SW 1271 (cell line): Measurements from ENCODE around the gene ZNF462.

ENCODE experiments used
- DNase-seq, 2 experiments: peaks; one replicate each; lab custom pipeline; 2025; lab: John Stamatoyannopoulos, UW

The ZNF462 gene

DNA sequence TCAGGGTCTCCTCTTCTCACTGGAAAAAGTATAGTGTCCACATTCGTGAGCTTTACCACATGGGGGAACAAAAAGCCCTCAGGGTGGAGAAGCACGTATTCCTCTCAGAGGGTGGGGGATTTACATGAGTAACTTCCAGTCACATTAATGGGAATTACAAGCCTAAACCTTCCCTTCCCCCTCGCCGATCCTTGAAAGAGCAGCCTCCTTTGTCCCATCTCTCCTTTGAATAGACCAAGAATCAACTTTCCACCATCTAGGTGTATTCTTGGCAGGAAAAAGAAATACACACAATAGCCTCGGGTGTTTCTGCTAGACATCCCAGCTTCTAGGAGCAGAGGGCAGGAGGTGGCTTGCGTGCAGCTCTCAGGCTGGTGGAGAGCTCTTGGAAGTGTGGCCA, 144.4 kb downstream of the ZNF462 start:
- no peak for DNase-seq

DNA sequence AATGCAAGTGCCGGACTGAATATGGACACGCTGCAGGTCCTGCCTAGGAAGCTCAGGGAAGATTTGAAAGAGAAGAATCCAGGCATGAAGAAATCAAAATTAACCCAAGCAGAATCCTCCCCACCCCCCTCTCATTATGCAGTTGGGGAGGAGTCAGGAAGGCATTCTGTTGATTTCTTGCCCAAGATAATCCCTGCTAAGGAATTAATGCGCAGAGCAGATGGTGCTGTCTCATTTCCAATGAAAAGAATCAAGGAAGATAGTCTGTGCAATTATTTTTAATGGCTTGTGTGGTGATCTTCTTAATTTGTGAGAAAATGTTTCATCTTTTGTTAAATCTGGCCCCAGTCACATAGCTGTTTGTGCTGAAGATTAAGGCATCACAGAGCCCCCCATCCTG, 145.0 kb downstream of the ZNF462 start:
- no peak for DNase-seq

GRCh38 chr9:107008447-107008846, 145.5 kb downstream of the ZNF462 start:
- DNase-seq, result no peak

- no peak for DNase-seq
Measured at GRCh38 chr9:107016383-107016782, 153.4 kb downstream of the ZNF462 start.

GRCh38 chr9:107018861-107019545, 156.0 kb downstream of the ZNF462 start:
- no peak for DNase-seq

- no peak for DNase-seq
Measured at GRCh38 chr9:107020040-107020530, 157.1 kb downstream of the ZNF462 start.

- no peak for DNase-seq
Measured at GRCh38 chr9:107024193-107024592, 161.2 kb downstream of the ZNF462 start.

DNA sequence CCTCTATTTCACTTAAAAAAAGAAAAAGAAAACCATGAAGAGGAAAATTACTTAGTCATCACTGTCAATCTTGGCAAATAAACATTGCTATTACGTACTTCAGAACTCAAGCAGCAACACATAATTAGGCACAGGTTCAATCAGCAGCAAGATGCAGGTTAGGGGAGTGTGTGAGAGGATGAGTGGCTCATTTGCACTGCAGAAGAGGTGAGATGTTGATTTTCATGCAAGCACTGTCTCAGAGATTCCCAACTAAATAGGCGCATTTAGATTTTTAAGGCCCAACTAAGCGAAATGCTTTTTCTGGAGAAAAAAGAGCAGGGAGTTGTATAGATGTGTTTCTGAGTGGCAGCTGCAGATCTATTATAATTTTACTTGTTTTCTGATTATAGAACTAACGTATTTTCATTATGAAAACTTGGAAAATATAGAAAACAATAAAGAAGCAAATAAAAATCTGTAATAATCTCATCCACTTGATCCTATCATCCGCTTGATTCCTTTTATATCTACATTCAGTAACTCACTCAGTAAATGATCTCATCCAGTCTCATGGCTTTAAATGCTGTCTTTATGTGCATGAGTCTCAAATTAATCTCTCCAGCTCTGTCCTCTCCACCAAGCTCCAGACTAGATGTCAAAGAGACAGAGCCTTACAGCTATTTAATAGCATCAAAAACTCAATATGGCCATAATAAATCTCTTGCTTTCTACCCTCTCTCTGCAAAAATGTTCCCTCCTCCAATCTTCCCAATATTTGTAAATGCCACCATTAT, 162.5 kb downstream of the ZNF462 start:
- no peak for DNase-seq

DNA sequence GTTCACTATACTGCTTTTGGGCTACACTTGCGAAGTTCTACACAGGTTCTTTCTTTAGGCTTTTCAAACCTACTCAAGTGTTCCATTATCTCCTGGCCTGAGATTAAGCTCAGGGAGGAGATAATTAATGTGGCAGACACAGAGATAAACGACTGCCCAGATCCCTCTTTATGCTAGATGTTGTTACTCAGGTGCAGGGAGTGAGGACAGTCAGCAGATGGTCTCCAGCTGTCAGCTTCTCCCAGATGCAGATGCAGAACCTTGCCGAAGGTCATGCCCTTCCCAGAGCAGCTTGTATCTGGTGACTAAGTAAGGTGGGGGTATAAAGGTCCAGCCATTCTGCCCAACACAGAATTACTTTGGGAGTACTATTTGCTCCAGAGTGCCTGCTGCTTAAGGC, 166.2 kb downstream of the ZNF462 start:
- no peak for DNase-seq

GRCh38 chr9:107033966-107034365, 171.0 kb downstream of the ZNF462 start:
- no peak for DNase-seq

DNA sequence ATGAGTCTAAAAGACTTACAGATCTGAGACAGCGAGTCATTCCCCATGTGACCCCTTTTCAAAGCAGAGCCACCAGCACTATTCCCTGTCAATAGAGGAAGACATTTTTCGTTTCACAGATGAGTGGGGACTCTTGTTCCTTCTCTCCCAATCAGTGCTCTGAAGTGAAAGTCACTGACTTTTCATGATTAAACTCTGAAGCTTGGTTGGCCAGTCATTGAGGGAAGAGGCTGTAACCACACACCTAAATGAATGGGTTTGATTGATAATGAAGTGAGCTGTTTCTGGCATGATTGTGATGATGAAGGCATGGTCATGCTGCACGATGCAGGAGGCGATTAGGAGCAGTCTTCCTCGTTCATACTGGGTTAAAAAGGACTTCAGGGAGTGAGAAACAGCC, 171.9 kb downstream of the ZNF462 start:
- DNase-seq, result no peak

GRCh38 chr9:107036367-107036766, 173.4 kb downstream of the ZNF462 start:
- DNase-seq, result no peak

- DNase-seq, result no peak
Measured at GRCh38 chr9:107039542-107039941, 176.6 kb downstream of the ZNF462 start.

DNA sequence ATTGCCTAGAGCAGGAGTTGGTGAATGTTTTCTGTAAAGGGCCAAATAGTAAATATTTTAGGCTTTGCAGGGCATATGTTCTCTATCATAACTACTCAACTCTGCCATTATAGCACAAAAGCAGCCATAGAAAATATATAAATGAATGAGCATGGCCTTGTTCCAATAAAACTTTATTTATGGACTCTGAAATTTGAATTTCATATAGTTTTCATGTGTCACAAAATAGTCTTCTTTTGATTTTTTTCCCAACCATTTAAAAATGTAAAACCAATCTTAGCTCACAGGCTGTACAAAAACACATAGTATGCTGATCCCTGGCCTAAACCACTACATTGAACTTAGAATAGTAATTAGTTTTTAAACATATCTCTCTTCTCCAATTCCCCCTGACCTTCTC, 179.6 kb downstream of the ZNF462 start:
- no peak for DNase-seq

GRCh38 chr9:107043886-107044285, 180.9 kb downstream of the ZNF462 start:
- DNase-seq, result peak in 1 of 2 experiments; percentile 21

GRCh38 chr9:107044872-107045271, 181.9 kb downstream of the ZNF462 start:
- DNase-seq, result no peak

DNA sequence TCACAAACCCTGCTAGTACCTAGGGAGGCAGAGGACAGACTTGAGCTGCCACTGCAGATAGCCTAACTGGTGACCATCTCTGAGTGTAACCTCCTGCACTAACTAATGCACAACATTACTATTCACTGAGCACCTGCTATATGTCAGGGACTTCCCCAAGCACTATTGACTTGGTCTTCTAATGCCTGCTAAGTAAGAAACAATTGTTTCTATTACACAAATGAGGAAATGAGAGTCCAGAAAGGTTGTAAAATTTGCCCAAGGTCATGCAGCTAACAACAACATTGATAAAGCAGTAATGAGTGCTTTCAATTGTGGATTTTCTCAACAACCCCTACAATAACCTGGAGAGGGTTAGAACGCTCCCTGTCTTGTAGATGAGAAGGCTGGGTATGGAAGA, 183.7 kb downstream of the ZNF462 start:
- DNase-seq, result no peak

DNA sequence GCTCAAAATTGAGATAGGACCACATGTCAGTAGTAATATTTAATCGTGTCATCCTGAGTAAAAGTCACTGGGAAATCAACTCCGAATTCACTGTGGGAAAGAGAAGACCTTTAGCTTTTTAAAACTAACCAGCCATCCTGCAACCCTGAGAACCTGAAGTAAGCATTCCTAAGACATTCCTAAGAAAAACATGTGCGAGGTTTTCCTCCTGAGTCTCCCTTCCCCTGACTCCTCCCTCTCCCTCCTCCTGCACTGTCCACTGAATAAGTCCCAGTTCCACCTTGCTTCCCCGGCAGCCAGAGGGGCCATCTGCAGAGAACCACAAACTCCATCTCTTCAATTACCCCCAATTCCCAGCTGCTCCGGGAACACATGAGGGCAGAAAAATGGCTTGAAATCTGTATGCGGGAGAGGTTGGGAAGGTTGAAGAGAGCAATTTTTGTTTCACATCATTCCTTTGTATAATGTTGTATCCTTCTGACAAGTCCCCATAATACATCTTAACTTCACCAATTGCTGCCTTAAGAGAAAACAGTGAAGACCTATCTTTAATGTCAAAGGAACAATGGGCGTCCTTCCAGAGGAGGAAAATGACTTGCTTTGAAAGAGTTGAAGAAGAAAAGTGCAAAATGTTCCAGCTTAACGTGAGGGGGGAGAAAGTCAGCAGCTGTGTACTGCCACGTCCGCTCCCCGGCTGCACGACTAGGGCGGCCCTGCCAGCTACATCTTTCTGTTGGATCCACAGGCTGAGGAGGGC, 186.3 kb downstream of the ZNF462 start:
- DNase-seq, result no peak

DNA sequence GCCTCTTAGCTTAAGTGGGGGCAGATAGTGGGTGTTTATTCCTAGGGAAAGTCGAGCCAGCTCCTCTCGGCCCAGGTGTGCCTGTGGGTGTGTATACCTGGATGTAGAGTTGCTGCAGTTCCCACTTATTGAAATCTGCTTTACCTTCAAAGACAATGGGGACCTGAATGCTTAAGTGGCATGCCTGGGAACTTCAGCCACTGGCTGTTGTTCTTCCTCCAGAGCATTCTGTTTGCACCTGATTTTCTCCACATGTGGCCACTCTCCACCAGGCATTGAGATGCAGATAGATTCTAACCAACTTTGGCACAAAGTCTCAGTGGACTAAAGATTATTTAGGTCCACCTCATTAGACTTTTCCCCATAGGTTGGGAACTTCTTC, 186.8 kb downstream of the ZNF462 start:
- no peak for DNase-seq

DNA sequence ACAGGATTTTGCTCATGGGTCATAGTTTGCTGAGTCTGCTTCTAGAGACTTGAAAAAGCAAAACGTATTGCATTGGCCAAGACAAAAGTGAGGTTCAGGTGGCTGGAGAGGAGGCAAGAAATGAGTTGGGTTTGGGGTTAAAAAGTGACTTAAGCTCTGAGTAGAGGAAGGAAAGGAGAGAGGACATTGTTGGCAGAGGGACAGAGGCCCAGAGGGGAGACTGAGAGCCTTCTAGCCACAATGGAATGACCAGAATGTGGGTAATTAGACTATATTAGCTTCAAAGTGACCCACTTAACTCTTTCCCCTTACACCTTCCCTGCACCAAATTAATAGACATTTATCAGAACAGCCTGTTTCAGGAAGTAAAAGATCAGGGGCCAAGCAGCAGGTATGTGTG, 188.4 kb downstream of the ZNF462 start:
- no peak for DNase-seq

GRCh38 chr9:107054146-107054545, 191.2 kb downstream of the ZNF462 start:
- no peak for DNase-seq

DNA sequence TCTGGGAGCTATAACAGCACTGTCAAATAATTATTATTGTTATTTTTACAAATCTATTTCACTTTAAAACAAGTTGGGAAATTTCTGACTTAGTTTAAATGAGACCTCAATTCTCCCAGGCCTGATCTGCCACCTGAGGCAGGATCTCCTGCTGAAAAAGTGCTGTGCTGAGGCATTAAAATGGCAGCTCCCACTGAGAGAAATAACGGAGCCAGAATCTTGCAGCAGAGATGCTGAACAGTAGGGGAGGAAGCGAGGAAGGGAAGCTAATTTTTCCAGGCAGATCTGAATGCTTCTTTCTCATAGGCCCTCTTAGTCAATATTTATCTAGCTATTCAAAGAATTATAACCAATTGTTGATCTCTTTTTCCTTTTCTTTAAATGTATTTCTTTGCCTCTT, 196.3 kb downstream of the ZNF462 start:
- no peak for DNase-seq

GRCh38 chr9:107060062-107060461, 197.1 kb downstream of the ZNF462 start:
- DNase-seq, result no peak
